ENCODE results near the gene TMEM51. TPM values are rescaled to one million over a fixed set of nuclear protein-coding genes. Genes with fewer than 3 reads are reported as not detected.

Gene TMEM51
- total RNA-seq, 1 experiment from 2014 or later: 24.7 TPM

DNA sequence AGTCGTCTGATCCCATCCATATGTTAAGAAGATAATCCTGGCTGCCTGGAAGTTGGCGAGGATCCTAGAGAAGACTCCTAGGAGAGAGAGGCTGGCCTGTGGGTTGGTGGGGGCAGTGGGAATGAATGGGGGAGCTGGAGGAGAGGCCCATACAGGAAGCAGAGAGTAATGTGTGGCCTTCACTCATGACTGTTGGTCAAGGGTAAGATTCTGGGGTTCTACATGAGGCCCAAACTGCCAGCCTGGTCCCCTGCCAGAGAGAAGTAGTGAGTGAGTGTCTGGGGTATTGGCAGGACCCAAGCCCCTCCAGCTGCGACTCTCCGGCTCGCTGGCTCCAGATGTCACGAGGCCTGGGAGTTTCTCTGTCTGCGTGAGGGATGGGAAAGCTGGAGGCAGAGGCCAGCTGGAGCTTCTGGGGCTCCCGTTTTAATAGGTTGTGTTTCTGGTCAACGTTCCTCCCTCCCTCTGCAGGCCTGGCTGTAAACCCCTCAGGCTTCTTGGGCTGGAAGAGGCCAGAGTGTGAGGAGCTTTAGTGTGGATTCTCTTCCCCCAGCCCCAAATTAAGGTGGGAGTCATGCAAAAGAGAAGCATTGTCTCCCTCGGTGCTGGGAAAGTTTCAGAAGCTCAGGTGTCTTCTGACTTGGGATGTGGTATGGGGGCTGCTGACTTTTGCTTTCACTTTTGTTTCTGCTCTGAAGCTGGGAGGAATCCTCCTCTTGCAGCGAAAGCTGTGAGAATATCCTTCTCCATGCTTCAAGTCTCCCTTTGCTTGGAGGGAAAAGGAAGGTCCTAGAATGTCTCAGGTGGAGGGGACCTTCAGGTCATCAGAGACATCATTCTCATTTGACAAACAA is 2.6 kb downstream of the TMEM51 start:
- Mint-ChIP-seq H3K36me3 (ENCODE audit: insufficient read depth, unreplicated experiment) (peaks cover 9% of the 10 kb centered on the region), H3K4me1 (ENCODE audit: low read depth, unreplicated experiment) (peaks cover 16% of the 10 kb centered on the region), H3K4me3 (ENCODE audit: unreplicated experiment) (peak overlapping the region; percentile 16), H3K27me3 (ENCODE audit: insufficient read depth, unreplicated experiment) (no peaks in the 10 kb centered on the region), H3K27ac (ENCODE audit: unreplicated experiment) (peak overlapping the region; percentile 58), H3K9me3 (ENCODE audit: unreplicated experiment) (no peaks in the 10 kb centered on the region)
- BruUV-seq (replicated peaks): no TSS peak
- ChIA-PET CTCF (interaction anchor here (0.5 kb wide), 1 partner anchor 303 kb away, joined by 7 read pairs; no protein-coding TSS in a partner anchor), POLR2A (no interaction called here)
- Histone ChIP-seq H3K9me3 (no peaks in the 10 kb centered on the region), H3K4me3 (ENCODE audit: low read depth, low read length) (no peak overlapping the region), H3K36me3 (ENCODE audit: control insufficient read depth, insufficient read depth, low read length) (no peaks in the 10 kb centered on the region; the same call in 1 of the 2 replicates), H3K27me3 (replicated peaks; ENCODE audit: control insufficient read depth, insufficient read depth, low read length) (no peaks in the 10 kb centered on the region), H3K4me1 (peaks cover 49% of the 10 kb centered on the region)
- intact Hi-C loops (cut with micrococcal nuclease; ENCODE audit: unreplicated experiment): no loop called here
- TF ChIP-seq, protein P1, sequence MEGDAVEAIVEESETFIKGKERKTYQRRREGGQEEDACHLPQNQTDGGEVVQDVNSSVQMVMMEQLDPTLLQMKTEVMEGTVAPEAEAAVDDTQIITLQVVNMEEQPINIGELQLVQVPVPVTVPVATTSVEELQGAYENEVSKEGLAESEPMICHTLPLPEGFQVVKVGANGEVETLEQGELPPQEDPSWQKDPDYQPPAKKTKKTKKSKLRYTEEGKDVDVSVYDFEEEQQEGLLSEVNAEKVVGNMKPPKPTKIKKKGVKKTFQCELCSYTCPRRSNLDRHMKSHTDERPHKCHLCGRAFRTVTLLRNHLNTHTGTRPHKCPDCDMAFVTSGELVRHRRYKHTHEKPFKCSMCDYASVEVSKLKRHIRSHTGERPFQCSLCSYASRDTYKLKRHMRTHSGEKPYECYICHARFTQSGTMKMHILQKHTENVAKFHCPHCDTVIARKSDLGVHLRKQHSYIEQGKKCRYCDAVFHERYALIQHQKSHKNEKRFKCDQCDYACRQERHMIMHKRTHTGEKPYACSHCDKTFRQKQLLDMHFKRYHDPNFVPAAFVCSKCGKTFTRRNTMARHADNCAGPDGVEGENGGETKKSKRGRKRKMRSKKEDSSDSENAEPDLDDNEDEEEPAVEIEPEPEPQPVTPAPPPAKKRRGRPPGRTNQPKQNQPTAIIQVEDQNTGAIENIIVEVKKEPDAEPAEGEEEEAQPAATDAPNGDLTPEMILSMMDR (IDR thresholded peaks at IDR 0.05; ENCODE audit: insufficient read depth in 1 of 2, low read depth in 1 of 2, low read length in 1 of 2, severe bottlenecking in 1 of 2, unreplicated experiment in 1 of 2): no peak
- no peak for DNase-seq

DNA sequence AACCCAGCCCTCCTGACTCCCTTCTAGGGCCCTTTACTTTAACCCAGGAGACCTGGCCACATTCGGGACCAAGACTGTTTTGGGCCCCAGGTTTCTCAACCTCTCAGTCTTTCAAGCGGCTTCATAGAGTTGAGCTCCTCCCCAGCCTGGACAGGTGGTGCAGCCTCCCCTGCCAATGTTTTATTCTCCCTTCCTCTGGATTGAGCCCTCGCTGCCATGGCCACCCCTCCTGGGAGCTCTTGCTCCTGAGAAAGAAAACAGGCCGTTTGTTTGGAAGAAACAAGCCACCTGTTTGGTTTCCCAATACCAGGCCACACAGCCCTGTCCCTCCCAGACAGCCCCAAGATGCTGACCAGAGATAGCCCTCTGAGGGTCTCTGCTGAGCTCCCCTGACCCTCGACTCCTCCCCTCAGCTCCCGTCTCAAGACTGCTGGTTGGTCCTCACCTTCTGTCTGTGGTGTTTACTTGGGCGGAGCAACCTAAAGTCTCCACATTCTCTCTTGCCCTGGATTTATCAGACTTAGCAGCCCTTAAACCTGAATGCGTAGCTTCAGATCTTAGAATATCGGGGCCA is 3.3 kb downstream of the TMEM51 start:
- no TSS peak for BruUV-seq (replicated peaks)
- no peaks in the 10 kb centered on the region for H3K9me3 ChIP-seq
- peaks cover 16% of the 10 kb centered on the region for H3K4me1 Mint-ChIP-seq (ENCODE audit: low read depth, unreplicated experiment)
- H3K27ac Mint-ChIP-seq (ENCODE audit: unreplicated experiment): peak overlapping the region; percentile 35
- TF ChIP-seq, protein P1 (IDR thresholded peaks at IDR 0.05; ENCODE audit: insufficient read depth in 1 of 2, low read depth in 1 of 2, low read length in 1 of 2, severe bottlenecking in 1 of 2, unreplicated experiment in 1 of 2): no peak
- no peak for DNase-seq
- no peak overlapping the region for H3K4me3 ChIP-seq (ENCODE audit: low read depth, low read length)
- no peaks in the 10 kb centered on the region for H3K9me3 Mint-ChIP-seq (ENCODE audit: unreplicated experiment)
- peaks cover 9% of the 10 kb centered on the region for H3K36me3 Mint-ChIP-seq (ENCODE audit: insufficient read depth, unreplicated experiment)
- H3K27me3 ChIP-seq (replicated peaks; ENCODE audit: control insufficient read depth, insufficient read depth, low read length): no peaks in the 10 kb centered on the region
- H3K4me1 ChIP-seq: peaks cover 43% of the 10 kb centered on the region
- intact Hi-C loops (cut with micrococcal nuclease; ENCODE audit: unreplicated experiment): no loop called here
- H3K4me3 Mint-ChIP-seq (ENCODE audit: unreplicated experiment): no peak overlapping the region
- H3K27me3 Mint-ChIP-seq (ENCODE audit: insufficient read depth, unreplicated experiment): no peaks in the 10 kb centered on the region
- ChIA-PET POLR2A (no interaction called here), CTCF (interaction anchor here (0.5 kb wide), 1 partner anchor 302 kb away, joined by 7 read pairs; no protein-coding TSS in a partner anchor)
- no peaks in the 10 kb centered on the region; the same call in 1 of the 2 replicates for H3K36me3 ChIP-seq (ENCODE audit: control insufficient read depth, insufficient read depth, low read length)

DNA sequence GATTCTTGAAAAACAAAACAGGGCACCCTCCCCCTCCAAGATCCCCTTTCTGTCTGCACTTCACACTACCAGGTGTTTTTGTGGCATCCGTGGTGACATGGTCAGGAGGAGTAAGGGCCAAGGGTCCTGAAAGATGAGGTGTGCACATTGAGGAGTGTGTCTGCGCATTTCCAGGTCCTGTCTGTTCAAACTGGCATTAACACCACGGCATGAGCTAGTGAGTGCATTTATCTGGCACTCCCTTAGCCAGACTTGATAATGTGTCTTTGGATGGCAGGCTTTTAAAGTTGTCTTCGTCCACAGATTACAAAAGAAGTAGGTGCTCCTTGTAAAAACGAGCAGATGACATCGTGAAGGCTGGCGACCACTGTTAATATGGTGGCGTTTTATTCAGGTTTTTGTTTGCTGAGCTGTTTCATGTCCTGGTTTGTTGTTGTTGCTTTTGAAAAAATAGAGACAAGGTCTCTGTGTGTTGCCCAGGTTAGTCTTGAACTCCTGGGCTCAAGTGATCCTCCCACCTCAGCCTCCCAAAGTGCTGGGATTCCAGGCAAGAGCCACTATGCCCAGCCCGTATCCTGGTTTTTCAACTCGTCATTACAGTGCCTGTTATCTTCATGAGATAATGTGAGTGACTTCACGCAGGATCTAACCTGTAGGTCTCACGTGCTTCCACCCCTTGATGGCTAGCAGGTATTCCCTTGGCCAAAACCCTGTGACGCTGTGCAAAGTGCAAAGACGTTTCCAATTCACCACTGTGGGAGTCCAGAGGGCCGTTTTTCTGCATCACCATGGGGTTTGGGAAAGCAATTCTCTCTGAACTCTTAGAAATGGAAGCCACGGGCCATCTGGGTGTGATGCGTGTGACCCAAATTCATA is 4.2 kb downstream of the TMEM51 start:
- no peak overlapping the region for H3K4me3 Mint-ChIP-seq (ENCODE audit: unreplicated experiment)
- no peak overlapping the region for H3K27ac Mint-ChIP-seq (ENCODE audit: unreplicated experiment)
- H3K9me3 Mint-ChIP-seq (ENCODE audit: unreplicated experiment): no peaks in the 10 kb centered on the region
- TF ChIP-seq, protein P1 (IDR thresholded peaks at IDR 0.05; ENCODE audit: insufficient read depth in 1 of 2, low read depth in 1 of 2, low read length in 1 of 2, severe bottlenecking in 1 of 2, unreplicated experiment in 1 of 2): no peak
- CTCF ChIA-PET: interaction anchor here (1.3 kb wide), 1 partner anchor 114 kb away, joined by 3 read pairs; no protein-coding TSS in a partner anchor
- BruUV-seq (replicated peaks): no TSS peak
- peaks cover 9% of the 10 kb centered on the region for H3K36me3 Mint-ChIP-seq (ENCODE audit: insufficient read depth, unreplicated experiment)
- Histone ChIP-seq H3K27me3 (replicated peaks; ENCODE audit: control insufficient read depth, insufficient read depth, low read length) (no peaks in the 10 kb centered on the region), H3K4me1 (peaks cover 40% of the 10 kb centered on the region), H3K9me3 (no peaks in the 10 kb centered on the region), H3K36me3 (ENCODE audit: control insufficient read depth, insufficient read depth, low read length) (no peaks in the 10 kb centered on the region; the same call in 1 of the 2 replicates), H3K4me3 (ENCODE audit: low read depth, low read length) (no peak overlapping the region)
- no peak for DNase-seq
- no peaks in the 10 kb centered on the region for H3K27me3 Mint-ChIP-seq (ENCODE audit: insufficient read depth, unreplicated experiment)
- POLR2A ChIA-PET: no interaction called here
- intact Hi-C loops (cut with micrococcal nuclease; ENCODE audit: unreplicated experiment): no loop called here
- H3K4me1 Mint-ChIP-seq (ENCODE audit: low read depth, unreplicated experiment): peaks cover 16% of the 10 kb centered on the region
